Middle frontal gyrus (tissue), 1 donor: ENCODE data around the gene PBXIP1.
A peak's percentile ranks its signal among the peaks of the same experiment; 100 is the strongest.
"Not testable (repeated sequence)": the region's sequence is repeated elsewhere in the genome, so short reads cannot be mapped to it uniquely, and the experiment has no call there.

Experiments used
- DNase-seq: peaks from one replicate; pipeline ENCODE4 v3.0.0-alpha.2; 2015; ENCODE audit warnings: low spot score; ENCODE audit errors: extremely low spot score

The PBXIP1 gene

GRCh38 chr1:154995301-154995983, 39.5 kb upstream of the PBXIP1 start:
- not testable (repeated sequence) for DNase-seq

GRCh38 chr1:154994591-154994990, 38.7 kb upstream of the PBXIP1 start:
- no peak for DNase-seq

- no peak for DNase-seq
Observed at GRCh38 chr1:154994269-154994587, 38.3 kb upstream of the PBXIP1 start.

- no peak for DNase-seq
Observed at GRCh38 chr1:154993572-154994268, 37.8 kb upstream of the PBXIP1 start, which contains the start of gene LENEP. Gene LENEP, plus strand, starts transcription at chr1:154993586. Its CDS starts 22 bp downstream, at chr1:154993608.

GRCh38 chr1:154992721-154993571, 37.0 kb upstream of the PBXIP1 start:
- no peak for DNase-seq

GRCh38 chr1:154990276-154990675, 34.4 kb upstream of the PBXIP1 start:
- no peak for DNase-seq

GRCh38 chr1:154989195-154989860, 33.4 kb upstream of the PBXIP1 start:
- no peak for DNase-seq

- no peak for DNase-seq
Observed at GRCh38 chr1:154988058-154988954, 32.4 kb upstream of the PBXIP1 start.

GRCh38 chr1:154987326-154987725, 31.4 kb upstream of the PBXIP1 start:
- no peak for DNase-seq

GRCh38 chr1:154986736-154987135, 30.8 kb upstream of the PBXIP1 start:
- DNase-seq: not testable (repeated sequence)

- no peak for DNase-seq
Observed at GRCh38 chr1:154983776-154984466, 28.0 kb upstream of the PBXIP1 start.

- peak; percentile 96 for DNase-seq
Observed at GRCh38 chr1:154982897-154983648, 27.2 kb upstream of the PBXIP1 start, which contains the start of gene FLAD1. Gene FLAD1, plus strand, starts transcription at chr1:154983344. Its CDS starts 351 bp downstream, at chr1:154983695.

- no peak for DNase-seq
Observed at GRCh38 chr1:154982341-154982740, 26.4 kb upstream of the PBXIP1 start.

- DNase-seq: no peak
Observed at GRCh38 chr1:154978360-154978759, 22.5 kb upstream of the PBXIP1 start.

- DNase-seq: not testable (repeated sequence)
Observed at GRCh38 chr1:154977762-154978161, 21.9 kb upstream of the PBXIP1 start.

GRCh38 chr1:154975409-154976059, 19.6 kb upstream of the PBXIP1 start:
- DNase-seq: no peak

GRCh38 chr1:154974808-154975408, 19.0 kb upstream of the PBXIP1 start:
- DNase-seq: peak; percentile 91
